ENCODE data around the gene CSTA.

The CSTA gene

GRCh38 chr3:122374034-122374433, 49.0 kb downstream of the CSTA start:
- no peak for DNase-seq
- WGBS (ENCODE audit: insufficient coverage), result no CpG with 5 or more reads among the region's 1 CpG
- Histone ChIP-seq H3K27me3 (replicated peaks in 2 of 5; ENCODE audit: control insufficient read depth in 4 of 5, insufficient read depth in 5 of 5, low read length in 4 of 5) (no peaks in the 10 kb centered on the region), H3K4me3 (ENCODE audit: control insufficient read depth in 1 of 7, extremely low read depth in 1 of 7, insufficient read depth in 4 of 7, low read depth in 2 of 7, low read length in 6 of 7) (no peak overlapping the region), H3K36me3 (ENCODE audit: control insufficient read depth in 4 of 4, insufficient read depth in 4 of 4, low read length in 3 of 4) (peaks cover 0 to 10% (median 4%) of the 10 kb centered on the region in 4 experiments), H3K27ac (ENCODE audit: insufficient read depth in 1 of 2, low read depth in 1 of 2, low read length in 2 of 2, poor library complexity in 1 of 2, severe bottlenecking in 2 of 2) (no peak overlapping the region), H3K9me3 (ENCODE audit: control extremely low read depth in 1 of 5, control insufficient read depth in 4 of 5, insufficient read depth in 2 of 5, low read depth in 1 of 5, low read length in 4 of 5) (no peaks in the 10 kb centered on the region), H3K4me1 (ENCODE audit: control extremely low read depth in 1 of 4, control insufficient read depth in 4 of 4, insufficient read depth in 4 of 4, low read length in 3 of 4) (peaks cover 10 to 17% (median 12%) of the 10 kb centered on the region in 4 experiments)
- POLR2A ChIA-PET, result no interaction called here
- CTCF ChIA-PET, result no interaction called here

- no peaks in the 10 kb centered on the region for H3K9me3 ChIP-seq (ENCODE audit: control extremely low read depth in 1 of 5, control insufficient read depth in 4 of 5, insufficient read depth in 2 of 5, low read depth in 1 of 5, low read length in 4 of 5)
- H3K4me1 ChIP-seq (ENCODE audit: control extremely low read depth in 1 of 4, control insufficient read depth in 4 of 4, insufficient read depth in 4 of 4, low read length in 3 of 4), result peaks cover 0 to 26% (median 17%) of the 10 kb centered on the region in 4 experiments
- DNase-seq, result no peak
- POLR2A ChIA-PET, result no interaction called here
- CTCF ChIA-PET, result interaction anchor here (1.4 kb wide), 1 partner anchor 11 kb away, joined by 3 read pairs; no protein-coding TSS in a partner anchor
- peaks cover 0 to 4% (median 3%) of the 10 kb centered on the region in 4 experiments for H3K36me3 ChIP-seq (ENCODE audit: control insufficient read depth in 4 of 4, insufficient read depth in 4 of 4, low read length in 3 of 4)
- H3K4me3 ChIP-seq (ENCODE audit: control insufficient read depth in 1 of 7, extremely low read depth in 1 of 7, insufficient read depth in 4 of 7, low read depth in 2 of 7, low read length in 6 of 7), result no peak overlapping the region
- WGBS (ENCODE audit: insufficient coverage), result 82% methylated on average over 3 of the region's 4 CpGs
- H3K27me3 ChIP-seq (replicated peaks in 2 of 5; ENCODE audit: control insufficient read depth in 4 of 5, insufficient read depth in 5 of 5, low read length in 4 of 5), result no peaks in the 10 kb centered on the region
- no peak overlapping the region for H3K27ac ChIP-seq (ENCODE audit: insufficient read depth in 1 of 2, low read depth in 1 of 2, low read length in 2 of 2, poor library complexity in 1 of 2, severe bottlenecking in 2 of 2)
These were observed 52.9 kb downstream of the CSTA start for GRCh38 chr3:122377975-122378374.

DNA sequence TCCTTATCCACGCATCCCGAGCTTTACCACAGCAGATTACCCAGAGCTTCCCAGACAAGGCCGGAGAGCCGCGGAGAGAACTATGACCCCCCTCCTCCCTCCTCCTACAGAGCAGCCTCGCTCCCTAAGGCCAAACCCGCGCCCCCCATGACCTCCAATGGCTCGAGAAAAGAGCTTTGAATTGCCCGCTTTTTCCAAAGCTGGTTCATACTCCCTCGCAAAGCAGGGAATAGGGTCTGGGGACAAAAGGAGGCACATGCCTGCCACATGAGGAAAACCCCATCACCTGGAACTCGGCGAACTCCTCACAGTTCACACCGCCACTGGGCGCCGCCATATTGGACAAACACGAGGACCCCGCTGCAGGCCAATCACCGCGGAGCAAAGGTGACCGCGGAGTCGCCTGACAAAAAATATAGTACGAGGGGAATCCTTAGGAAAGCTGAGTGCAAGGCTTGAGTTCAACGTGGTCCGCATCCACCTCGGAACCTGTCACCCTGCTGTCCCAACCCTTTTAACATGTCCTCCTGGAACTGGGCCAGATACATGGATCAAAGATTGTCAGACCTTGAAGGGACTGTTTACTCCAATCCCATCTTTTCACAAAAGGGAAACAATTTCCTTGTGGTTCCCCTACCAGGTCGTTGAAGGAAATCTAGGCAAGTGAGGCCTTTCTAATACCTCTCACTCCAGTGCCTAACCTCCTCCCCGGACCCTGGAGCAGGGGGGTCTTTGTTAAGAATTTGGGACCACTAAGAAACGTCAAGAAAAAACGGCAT, 58.0 kb downstream of the CSTA start, which contains the start of gene MIX23:
TSS of gene MIX23 (minus strand) at position 344 of the 779 bp plus-strand sequence. CDS start at position 337, 7 bp downstream.
- ChIA-PET CTCF (interaction anchor here (1.0 to 4.4 kb wide), 5 partner anchors 10 to 117 kb away, joined by 3 to 21 read pairs (median 3); no protein-coding TSS in a partner anchor), POLR2A (interaction anchor here (1.5 to 1.7 kb wide), 3 partner anchors 28 to 132 kb away, joined by 3 to 12 read pairs (median 3); partner anchors contain the start of genes KPNA1 and WDR5B)
- H3K36me3 ChIP-seq (ENCODE audit: control insufficient read depth in 4 of 4, insufficient read depth in 4 of 4, low read length in 3 of 4), result peaks cover 0 to 7% (median 5%) of the 10 kb centered on the region in 4 experiments
- H3K27ac ChIP-seq (ENCODE audit: insufficient read depth in 1 of 2, low read depth in 1 of 2, low read length in 2 of 2, poor library complexity in 1 of 2, severe bottlenecking in 2 of 2), result peak within 1 kb of the TSS; percentile 69 to 85
- H3K4me1 ChIP-seq (ENCODE audit: control extremely low read depth in 1 of 4, control insufficient read depth in 4 of 4, insufficient read depth in 4 of 4, low read length in 3 of 4), result peaks cover 12 to 43% (median 29%) of the 10 kb centered on the region in 4 experiments
- 0% methylated on average over 25 of the region's 31 CpGs for WGBS (ENCODE audit: insufficient coverage)
- no peaks in the 10 kb centered on the region for H3K9me3 ChIP-seq (ENCODE audit: control extremely low read depth in 1 of 5, control insufficient read depth in 4 of 5, insufficient read depth in 2 of 5, low read depth in 1 of 5, low read length in 4 of 5)
- peak within 1 kb of the TSS; percentile 81 to 98 (median 90) for H3K4me3 ChIP-seq (ENCODE audit: control insufficient read depth in 1 of 7, extremely low read depth in 1 of 7, insufficient read depth in 4 of 7, low read depth in 2 of 7, low read length in 6 of 7)
- peak; percentile 78 to 84 (median 80) for DNase-seq
- no peaks in the 10 kb centered on the region for H3K27me3 ChIP-seq (replicated peaks in 2 of 5; ENCODE audit: control insufficient read depth in 4 of 5, insufficient read depth in 5 of 5, low read length in 4 of 5)

DNA sequence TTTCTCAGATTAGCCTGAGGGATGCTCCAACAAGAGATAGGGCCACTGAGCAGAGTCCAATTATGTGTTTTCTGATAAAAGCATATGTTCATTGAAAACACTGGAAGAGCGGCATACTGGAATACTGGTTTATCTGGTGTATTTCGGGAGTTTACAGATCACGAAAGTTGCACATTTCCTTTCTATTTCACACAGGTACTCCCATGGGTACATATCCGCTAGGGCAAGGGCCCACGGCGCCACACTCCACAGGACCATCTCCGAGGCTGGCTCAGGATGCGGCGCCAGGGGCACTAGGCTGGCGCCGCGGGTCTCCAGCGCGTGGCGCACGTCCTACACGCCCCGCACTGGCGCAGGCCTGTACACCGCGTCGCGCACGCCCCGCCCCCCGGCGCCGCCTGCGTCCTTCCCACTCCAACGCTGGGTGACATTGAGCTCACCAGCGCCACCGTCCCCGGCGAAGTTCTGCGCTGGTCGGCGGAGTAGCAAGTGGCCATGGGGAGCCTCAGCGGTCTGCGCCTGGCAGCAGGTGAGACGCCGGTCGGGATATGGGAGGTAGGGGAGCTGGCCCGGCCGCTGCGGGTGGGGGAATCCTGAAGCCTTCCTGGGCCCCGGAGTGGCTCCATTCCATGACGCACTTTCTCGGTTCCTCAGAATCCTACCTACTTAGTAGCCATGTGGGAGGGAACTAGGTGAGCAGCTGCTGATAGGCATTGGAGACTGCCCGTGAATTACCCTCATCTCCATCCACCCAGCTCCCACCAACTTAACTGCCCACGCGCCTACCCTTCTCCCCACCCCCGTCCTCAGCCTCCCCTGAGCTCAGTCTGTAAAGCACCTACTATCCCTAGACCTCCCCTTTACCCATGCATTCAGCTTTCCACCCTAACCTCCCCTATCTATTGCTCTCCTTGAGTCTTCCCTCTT, 59.0 kb downstream of the CSTA start, which contains the start of gene FAM162A:
TSS of gene FAM162A (plus strand) at position 412 of the 927 bp plus-strand sequence. CDS start at position 496, 84 bp downstream.
- no peaks in the 10 kb centered on the region for H3K27me3 ChIP-seq (replicated peaks in 2 of 5; ENCODE audit: control insufficient read depth in 4 of 5, insufficient read depth in 5 of 5, low read length in 4 of 5)
- H3K27ac ChIP-seq (ENCODE audit: insufficient read depth in 1 of 2, low read depth in 1 of 2, low read length in 2 of 2, poor library complexity in 1 of 2, severe bottlenecking in 2 of 2), result peak within 1 kb of the TSS; percentile 69 to 85
- H3K4me3 ChIP-seq (ENCODE audit: control insufficient read depth in 1 of 7, extremely low read depth in 1 of 7, insufficient read depth in 4 of 7, low read depth in 2 of 7, low read length in 6 of 7), result peak within 1 kb of the TSS; percentile 81 to 98 (median 90)
- H3K36me3 ChIP-seq (ENCODE audit: control insufficient read depth in 4 of 4, insufficient read depth in 4 of 4, low read length in 3 of 4), result peaks cover 0 to 7% (median 5%) of the 10 kb centered on the region in 4 experiments
- peak; percentile 95 to 96 (median 96) for DNase-seq
- H3K9me3 ChIP-seq (ENCODE audit: control extremely low read depth in 1 of 5, control insufficient read depth in 4 of 5, insufficient read depth in 2 of 5, low read depth in 1 of 5, low read length in 4 of 5), result no peaks in the 10 kb centered on the region
- peaks cover 12 to 41% (median 27%) of the 10 kb centered on the region in 4 experiments for H3K4me1 ChIP-seq (ENCODE audit: control extremely low read depth in 1 of 4, control insufficient read depth in 4 of 4, insufficient read depth in 4 of 4, low read length in 3 of 4)
- ChIA-PET POLR2A (interaction anchor here (0.9 to 1.7 kb wide), 4 partner anchors 13 to 131 kb away, joined by 3 to 12 read pairs (median 3); partner anchors contain the start of genes KPNA1 and WDR5B), CTCF (interaction anchor here (0.6 to 4.4 kb wide), 16 partner anchors 9 to 674 kb away, joined by 3 to 21 read pairs (median 4); partner anchors contain the start of genes PARP14 and WDR5B)
- WGBS (ENCODE audit: insufficient coverage), result 0% methylated on average over 35 of the region's 52 CpGs

GRCh38 chr3:122387709-122388108, 62.7 kb downstream of the CSTA start:
- H3K9me3 ChIP-seq (ENCODE audit: control extremely low read depth in 1 of 5, control insufficient read depth in 4 of 5, insufficient read depth in 2 of 5, low read depth in 1 of 5, low read length in 4 of 5), result no peaks in the 10 kb centered on the region
- peaks cover 0 to 7% (median 5%) of the 10 kb centered on the region in 4 experiments for H3K36me3 ChIP-seq (ENCODE audit: control insufficient read depth in 4 of 4, insufficient read depth in 4 of 4, low read length in 3 of 4)
- WGBS (ENCODE audit: insufficient coverage), result 95% methylated on average over 2 of the region's 3 CpGs
- peaks cover 10 to 17% (median 14%) of the 10 kb centered on the region in 4 experiments for H3K4me1 ChIP-seq (ENCODE audit: control extremely low read depth in 1 of 4, control insufficient read depth in 4 of 4, insufficient read depth in 4 of 4, low read length in 3 of 4)
- no peaks in the 10 kb centered on the region for H3K27me3 ChIP-seq (replicated peaks in 2 of 5; ENCODE audit: control insufficient read depth in 4 of 5, insufficient read depth in 5 of 5, low read length in 4 of 5)
- no peak for DNase-seq
- ChIA-PET CTCF (no interaction called here), POLR2A (no interaction called here)
- no peak overlapping the region for H3K27ac ChIP-seq (ENCODE audit: insufficient read depth in 1 of 2, low read depth in 1 of 2, low read length in 2 of 2, poor library complexity in 1 of 2, severe bottlenecking in 2 of 2)
- H3K4me3 ChIP-seq (ENCODE audit: control insufficient read depth in 1 of 7, extremely low read depth in 1 of 7, insufficient read depth in 4 of 7, low read depth in 2 of 7, low read length in 6 of 7), result no peak overlapping the region

DNA sequence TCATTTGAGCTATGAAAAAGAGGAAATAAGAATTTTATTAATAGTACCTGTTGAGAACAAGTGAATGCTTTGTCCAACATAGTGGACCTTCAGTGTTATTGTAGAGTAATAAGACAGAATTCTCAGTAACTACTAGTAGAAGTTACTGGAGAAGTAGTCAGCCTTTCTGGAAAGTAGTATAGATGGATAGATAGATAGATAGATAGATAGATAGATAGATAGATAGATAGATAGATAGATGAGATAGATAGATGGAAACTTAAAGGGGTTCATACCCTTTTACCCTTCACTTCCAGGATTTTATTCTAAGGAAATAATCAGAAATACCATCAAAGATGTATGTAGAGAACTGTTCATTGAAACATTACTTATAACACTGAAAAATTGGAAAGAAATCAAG, 64.1 kb downstream of the CSTA start:
- H3K4me3 ChIP-seq (ENCODE audit: control insufficient read depth in 1 of 7, extremely low read depth in 1 of 7, insufficient read depth in 4 of 7, low read depth in 2 of 7, low read length in 6 of 7), result no peak overlapping the region
- H3K36me3 ChIP-seq (ENCODE audit: control insufficient read depth in 4 of 4, insufficient read depth in 4 of 4, low read length in 3 of 4), result peaks cover 0 to 12% (median 5%) of the 10 kb centered on the region in 4 experiments
- no peak for DNase-seq
- H3K4me1 ChIP-seq (ENCODE audit: control extremely low read depth in 1 of 4, control insufficient read depth in 4 of 4, insufficient read depth in 4 of 4, low read length in 3 of 4), result peaks cover 4 to 11% (median 7%) of the 10 kb centered on the region in 4 experiments
- CTCF ChIA-PET, result interaction anchor here (1.0 to 1.9 kb wide), 4 partner anchors 19 to 553 kb away, joined by 3 to 5 read pairs (median 4); partner anchors contain the start of gene WDR5B
- no peak overlapping the region for H3K27ac ChIP-seq (ENCODE audit: insufficient read depth in 1 of 2, low read depth in 1 of 2, low read length in 2 of 2, poor library complexity in 1 of 2, severe bottlenecking in 2 of 2)
- H3K9me3 ChIP-seq (ENCODE audit: control extremely low read depth in 1 of 5, control insufficient read depth in 4 of 5, insufficient read depth in 2 of 5, low read depth in 1 of 5, low read length in 4 of 5), result no peaks in the 10 kb centered on the region
- POLR2A ChIA-PET, result no interaction called here
- H3K27me3 ChIP-seq (replicated peaks in 2 of 5; ENCODE audit: control insufficient read depth in 4 of 5, insufficient read depth in 5 of 5, low read length in 4 of 5), result no peaks in the 10 kb centered on the region

Measured in common myeloid progenitor, CD34-positive (primary cell).